DMS 273 (cell line): ENCODE measurements around the gene USP53.
"Not testable (repeated sequence)": the region's sequence is repeated elsewhere in the genome, so short reads cannot be mapped to it uniquely, and the experiment has no call there.

Experiments
- DNase-seq: peaks from one replicate; lab custom pipeline; 2025; ENCODE audit not compliant: unreplicated experiment; lab: John Stamatoyannopoulos, UW

The USP53 gene

DNA sequence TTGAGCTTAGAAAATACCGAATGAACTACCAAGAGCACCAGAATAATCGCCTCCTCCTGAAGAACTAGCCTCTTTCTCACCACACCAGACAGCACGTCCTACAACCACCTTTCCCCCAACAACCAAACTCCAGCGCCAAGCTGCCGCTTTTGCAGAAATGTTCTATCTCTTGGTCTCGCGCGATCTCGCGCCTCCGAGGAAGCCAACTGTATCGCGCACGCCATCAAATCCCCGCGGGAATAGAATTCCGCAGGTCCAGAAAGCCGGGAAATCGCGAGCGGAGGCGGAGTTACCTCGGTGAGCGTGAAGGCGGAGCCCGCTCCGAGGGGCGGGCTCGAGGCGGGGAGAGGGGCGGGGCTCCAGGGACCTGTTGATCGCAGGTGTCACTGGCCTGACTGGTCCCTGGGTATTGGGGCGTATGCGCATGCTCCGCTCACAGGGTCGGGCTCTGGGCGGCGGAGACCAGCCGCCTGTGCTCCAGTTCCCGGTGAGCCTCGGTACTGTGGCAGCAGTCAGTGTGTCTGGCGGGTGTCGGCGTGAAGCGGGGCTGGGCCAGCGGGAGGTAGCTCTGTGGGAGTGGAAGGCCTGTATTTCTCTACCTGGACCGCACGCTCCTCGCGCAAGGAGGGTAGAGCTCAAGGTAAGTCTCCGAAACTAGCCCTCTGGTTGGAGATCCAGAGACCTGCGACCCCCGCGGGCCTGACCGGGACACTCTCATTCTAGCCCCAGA is at the start of gene USP53:
TSS of gene USP53 (plus strand) at position 480 of the 730 bp plus-strand sequence. CDS start 27,047 bp downstream, outside the sequence.
- peak; percentile 98 for DNase-seq

DNA sequence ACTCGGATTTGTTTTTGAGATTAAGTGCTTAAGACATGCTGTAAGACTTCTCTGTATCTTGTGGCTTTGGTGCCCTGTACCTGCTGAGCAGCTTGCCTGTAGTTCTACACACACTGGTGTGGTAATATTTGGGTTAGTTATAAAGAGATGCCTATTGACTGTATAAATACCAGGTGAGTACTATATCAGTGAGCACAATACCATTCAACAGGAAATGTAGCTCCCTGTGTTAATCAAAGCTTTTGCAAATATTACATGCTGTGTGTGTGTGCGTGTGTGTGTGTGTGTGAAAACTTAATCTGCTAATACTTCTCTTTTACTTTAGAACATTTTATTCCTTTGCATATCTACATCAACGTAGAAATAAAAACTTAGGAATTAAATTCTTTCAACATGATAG is 46.7 kb upstream of the USP53 start:
- no peak for DNase-seq

DNA sequence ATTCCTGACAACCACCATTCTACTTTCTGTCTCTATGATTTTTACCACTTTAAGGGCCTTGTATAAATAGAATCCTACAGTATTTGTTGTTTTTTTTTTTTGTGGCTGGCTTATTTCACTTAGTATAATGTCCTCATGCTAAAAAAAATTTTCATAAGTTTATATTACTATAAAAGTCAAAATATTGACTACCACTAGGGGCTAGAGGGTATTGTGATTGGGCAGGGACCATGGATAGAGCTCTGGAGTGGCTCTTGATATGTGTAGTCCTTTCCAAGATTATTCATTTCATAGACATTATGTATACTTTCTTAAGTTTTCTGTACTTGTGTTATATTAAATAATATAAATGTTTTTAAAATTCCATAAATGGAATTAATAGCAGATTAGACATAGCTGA is 42.3 kb upstream of the USP53 start:
- DNase-seq = no peak

DNA sequence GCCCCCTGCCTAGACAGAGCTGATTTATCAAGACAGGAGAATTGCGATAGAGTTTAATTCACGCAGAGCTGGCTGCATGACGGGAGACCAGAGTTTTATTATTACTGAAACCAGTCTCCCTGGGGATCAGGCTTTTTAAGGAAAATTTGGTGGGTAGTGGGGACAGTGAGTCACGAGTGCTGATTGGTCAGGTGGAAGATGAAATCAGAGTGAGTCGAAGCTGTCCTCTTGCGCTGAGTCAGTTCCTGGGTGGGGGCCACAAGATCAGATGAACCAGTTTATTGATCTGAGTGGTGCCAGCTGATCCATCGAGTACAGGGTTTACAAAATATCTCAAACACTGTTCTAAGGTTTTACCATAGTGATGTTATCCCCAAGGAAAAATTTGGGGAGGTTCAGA is 40.3 kb upstream of the USP53 start:
- DNase-seq = no peak

DNA sequence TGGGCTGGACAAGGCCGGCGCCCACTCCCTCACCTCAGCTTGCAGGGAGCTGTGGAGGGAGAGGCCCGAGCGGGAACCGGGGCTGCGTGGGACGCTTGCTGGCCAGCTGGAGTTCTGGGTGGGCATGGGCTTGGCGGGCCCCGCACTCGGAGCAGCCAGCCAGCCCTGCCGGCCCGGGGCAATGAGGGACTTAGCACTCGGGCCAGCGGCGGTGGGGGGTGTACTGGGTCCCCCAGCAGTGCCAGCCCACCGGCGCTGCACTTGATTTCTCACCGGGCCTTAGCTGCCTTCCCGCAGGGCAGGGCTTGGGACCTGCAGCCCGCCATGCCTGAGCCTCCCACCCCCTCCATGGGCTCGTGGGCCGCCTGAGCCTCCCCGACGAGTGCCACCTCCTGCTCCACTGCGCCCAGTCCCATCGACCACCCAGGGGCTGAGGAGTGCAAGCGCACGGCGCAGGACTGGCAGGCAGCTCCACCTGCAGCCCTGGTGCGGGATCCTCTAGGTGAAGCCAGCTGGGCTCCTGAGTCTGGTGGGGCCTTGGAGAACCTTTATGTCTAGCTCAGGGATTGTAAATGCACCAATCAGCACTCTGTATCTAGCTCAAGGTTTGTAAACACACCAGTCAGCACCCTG is 38.7 kb upstream of the USP53 start:
- DNase-seq = not testable (repeated sequence)

DNA sequence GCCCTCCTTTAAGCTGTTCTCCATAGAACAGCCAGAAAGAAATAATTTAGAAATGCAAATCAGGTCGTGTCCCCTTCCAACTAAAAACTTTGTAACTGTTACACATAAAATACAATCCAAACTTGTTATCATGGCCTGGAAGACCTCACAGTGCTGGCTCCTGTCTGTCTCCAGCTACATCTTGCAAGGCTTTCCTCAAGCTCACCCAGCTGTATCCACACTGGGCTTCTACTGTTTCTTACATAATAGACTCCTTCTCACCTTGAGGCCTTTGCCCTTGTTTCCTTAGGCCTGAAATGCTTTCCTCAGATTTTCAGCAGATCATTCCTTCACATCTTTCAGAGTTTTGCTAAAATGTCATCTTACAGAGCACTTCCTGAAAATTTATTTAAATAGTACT is 33.5 kb upstream of the USP53 start:
- no peak for DNase-seq

DNA sequence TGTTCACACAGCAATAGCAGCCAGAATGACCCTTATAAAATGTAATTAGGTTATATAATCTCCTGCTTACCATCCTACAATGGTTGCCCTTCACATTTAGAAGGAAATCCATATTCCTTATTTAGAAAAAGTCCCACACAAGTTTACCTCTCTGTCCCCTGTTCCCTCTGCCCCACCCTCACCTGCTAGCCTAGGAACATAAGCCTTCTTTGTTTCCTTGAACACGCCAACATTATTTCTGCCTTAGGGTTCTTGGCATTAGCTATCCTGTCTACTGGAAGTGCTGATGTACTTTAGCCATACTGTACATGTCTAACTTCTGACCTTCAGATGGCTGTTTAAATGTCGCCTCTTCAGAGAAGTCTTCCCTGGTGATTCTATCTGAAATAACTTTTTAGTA is 28.4 kb upstream of the USP53 start:
- DNase-seq = no peak

DNA sequence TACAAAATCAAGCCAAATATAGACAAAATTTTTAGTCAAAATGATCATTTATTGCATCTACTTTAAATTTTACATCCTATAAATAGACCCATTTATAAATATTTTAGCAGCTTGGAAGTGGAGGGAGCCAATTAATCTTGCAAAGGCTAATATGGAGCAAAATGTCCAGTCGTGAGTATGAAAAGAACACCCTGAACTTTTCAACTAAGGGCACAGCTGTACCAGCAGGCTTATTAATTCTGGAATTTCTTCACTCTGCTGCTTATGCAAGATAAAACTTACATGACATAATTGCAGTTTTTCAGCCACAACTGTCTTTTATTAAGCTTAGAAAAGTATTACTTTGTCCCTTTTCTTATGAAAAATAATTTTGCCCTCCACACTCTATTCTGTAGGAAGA is 22.9 kb upstream of the USP53 start:
- DNase-seq = peak; percentile 23

DNA sequence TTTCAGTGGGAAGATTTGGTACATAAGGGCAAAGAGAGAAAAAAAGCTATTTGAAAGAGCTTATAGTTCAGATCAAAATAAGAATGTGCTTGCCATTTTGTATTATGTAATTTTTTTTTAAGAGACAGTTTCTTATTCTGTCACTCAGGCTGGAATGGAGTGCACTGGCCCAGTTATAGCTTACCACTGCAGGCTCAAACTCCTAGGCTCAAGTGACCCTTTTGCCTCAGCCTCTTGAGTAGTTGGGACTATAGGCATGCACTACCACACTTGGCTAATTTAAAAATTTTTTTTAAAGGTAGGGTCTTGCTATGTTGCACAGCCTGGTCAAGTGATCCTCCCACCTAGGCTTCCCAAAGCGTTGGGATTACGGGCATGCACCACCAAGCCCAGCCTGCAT is 22.2 kb upstream of the USP53 start:
- no peak for DNase-seq

DNA sequence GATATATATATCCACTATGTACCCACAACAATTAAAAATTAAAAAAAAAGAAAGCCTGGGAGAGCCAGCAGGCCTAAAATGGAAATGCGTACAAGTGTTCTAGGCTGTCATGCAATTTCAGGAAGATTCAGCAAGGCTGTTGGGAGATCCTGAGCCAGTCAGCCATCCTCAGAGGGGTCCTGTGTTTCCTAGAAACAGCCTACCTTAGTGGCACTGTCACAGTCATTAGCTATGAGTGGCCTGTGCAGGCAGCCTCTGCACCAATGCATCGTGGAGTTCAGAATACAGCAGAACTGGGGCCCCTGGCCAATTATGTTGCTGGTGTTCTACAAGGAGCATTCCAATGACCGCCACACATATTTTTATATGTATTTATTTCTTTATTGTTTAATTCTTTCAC is 21.0 kb upstream of the USP53 start:
- DNase-seq = no peak

DNA sequence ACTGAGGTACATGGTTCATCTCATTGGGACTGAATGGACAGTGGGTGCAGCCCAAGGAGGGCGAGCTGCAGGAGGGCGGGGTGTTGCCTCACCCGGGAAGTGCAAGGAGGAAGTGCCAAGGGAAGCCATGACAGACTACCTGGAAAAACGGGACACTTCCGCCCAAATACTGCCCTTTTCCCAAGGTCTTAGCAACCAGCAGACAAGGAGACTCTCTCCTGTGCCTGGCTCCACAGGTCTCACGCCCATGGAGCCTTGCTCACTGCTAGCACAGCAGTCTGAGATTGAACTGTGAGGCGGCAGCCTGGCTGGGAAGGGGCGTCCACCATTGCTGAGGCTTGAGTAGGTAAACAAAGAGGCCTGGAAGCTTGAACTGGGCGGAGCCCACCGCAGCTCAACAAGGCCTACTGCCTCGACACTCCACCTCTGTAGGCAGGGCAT is 14.7 kb upstream of the USP53 start:
- no peak for DNase-seq

DNA sequence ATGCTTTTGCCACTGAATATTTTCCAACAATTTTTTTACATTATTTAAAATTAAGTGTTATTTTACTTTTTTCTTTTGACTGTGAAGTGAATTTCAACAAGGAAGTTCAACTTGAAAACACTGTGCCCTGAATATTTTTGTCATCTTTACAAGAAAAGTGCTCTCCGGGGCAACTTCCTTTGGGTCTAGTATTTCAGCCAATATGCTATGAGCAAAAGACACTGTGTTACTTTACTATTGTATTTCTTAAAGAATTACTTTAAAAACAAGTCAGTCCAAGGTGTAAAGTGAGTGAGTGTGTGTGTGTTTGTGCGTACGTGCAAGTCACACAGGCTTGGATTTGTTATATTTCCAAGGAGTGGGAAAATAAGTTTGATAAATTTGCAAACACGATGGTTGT is 7.6 kb upstream of the USP53 start:
- no peak for DNase-seq

DNA sequence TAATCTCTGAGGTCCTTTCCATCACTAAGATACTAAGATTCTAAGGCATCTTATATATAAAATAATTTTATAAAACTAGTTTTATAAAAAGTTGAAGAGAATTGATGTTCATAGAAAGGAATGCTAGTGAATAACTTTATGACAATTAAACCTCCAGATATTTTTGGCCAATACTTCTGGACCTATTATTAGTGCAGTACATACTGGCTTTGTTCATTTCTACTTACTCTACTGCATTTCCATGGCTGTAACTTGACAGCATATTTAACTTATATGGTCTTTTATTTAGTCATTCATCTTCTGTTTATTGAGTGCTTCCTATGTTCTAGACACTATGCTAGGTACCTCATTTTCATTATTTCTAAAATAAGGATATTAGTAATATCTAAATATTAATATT is 6.8 kb upstream of the USP53 start:
- DNase-seq = no peak

DNA sequence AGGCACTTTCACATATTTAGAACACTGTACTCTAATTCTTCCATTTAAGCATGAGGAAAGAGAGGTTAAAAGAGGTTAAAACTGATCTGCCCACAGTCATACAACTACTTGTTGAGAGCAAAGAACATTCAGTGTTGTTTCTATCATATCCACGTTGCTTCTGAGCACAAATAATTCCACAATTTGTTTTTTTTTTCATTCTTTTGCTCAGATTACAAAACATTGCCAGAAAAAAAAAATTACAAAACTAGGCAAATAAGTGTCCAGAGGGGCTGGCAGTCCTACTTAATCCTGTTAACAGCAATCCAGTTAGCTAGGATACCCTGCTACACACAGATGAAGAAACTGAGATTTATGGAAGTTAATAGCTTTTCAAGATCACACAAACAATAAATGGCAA is 6.3 kb upstream of the USP53 start:
- no peak for DNase-seq

DNA sequence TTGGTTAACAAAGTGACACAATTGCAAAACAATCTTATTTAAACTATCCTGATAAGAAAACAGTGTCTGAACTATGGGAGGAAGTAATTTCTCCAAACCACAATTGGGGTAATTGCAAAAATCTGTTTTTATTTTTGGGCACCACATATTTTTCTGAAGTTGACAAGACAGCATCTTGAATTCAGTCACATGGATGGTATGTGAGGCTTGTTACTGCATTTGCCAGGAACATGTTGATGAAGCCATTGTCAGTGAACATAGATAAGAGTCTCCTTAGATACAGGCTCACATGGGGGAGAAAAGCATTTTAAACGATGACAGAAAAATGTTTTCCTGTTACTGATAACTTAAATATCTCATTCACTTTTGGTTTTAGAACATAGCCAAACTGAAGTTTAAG is 5.5 kb upstream of the USP53 start:
- DNase-seq = no peak

DNA sequence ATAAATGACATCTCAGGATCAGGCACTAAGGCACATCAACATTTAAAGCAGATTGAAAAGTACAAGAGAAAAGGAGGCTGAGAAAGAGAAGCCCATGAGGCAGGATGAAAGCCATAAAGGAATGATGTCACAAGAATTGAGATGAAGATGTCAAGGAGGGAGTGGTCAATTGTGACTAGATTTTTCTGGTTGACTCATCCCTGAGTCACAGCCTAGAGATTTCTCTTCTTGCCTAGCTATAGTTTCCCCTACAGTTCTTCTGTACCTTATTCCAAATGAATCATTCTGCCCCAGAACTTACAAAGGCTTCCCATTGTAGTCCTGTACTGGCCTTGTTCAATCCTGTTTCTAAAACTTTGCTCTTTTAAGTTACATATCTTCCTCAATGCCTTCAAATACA is 3.4 kb upstream of the USP53 start:
- DNase-seq = no peak

DNA sequence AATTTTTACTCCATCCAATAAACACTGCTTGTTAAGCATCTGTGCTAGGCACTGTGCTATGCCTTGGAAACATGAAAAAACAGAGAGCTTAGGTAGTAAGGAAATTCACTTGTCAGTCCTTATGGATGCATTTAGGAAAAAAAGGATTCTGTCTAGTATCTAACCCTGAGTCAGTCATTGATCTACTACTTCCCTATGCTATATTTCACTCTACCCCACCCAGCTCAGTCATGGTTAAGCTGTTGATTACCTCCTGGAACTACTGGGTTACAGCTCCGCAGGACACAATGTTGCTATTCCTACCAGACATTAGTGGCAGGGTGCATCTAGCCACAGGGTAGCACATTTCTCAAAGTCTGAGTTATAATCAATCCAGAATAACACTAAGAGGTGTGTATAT is 2.9 kb upstream of the USP53 start:
- no peak for DNase-seq

DNA sequence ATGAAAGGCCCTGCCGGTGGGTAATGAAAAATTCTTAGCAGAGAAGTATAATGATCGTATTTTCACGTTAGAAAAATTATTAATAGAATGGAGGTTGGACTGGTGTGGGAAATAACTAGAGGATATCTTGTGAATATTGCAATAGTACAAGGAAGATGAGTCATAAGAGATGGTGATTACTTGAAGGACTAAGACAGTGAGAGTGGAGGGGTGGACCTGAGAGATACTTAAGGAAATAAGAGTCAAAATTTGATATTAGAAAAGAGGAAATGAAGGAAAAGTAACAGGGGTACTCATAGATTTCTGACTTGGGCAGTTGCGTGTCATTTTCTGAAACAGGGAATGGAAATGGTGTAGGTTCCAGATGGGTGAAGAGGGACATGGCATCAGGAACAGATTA is 1.7 kb upstream of the USP53 start:
- DNase-seq = no peak

DNA sequence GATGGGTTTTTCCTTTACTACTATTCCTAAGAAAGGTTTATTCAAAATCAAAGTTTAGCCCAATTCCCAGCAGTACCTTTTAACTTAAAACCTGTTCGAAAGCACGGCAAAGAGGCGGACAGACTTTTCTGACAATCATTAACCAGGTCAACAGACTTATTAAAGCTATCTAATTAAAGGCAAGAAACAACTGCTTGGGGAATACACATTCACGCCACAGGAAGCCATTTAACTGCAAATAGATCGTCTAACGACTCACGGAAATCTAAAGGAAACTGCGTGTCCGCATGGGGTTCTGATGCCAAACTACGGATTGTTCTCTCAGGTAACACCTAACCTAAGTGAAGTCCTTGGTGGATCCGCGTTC is 663 bp upstream of the USP53 start:
- no peak for DNase-seq

DNA sequence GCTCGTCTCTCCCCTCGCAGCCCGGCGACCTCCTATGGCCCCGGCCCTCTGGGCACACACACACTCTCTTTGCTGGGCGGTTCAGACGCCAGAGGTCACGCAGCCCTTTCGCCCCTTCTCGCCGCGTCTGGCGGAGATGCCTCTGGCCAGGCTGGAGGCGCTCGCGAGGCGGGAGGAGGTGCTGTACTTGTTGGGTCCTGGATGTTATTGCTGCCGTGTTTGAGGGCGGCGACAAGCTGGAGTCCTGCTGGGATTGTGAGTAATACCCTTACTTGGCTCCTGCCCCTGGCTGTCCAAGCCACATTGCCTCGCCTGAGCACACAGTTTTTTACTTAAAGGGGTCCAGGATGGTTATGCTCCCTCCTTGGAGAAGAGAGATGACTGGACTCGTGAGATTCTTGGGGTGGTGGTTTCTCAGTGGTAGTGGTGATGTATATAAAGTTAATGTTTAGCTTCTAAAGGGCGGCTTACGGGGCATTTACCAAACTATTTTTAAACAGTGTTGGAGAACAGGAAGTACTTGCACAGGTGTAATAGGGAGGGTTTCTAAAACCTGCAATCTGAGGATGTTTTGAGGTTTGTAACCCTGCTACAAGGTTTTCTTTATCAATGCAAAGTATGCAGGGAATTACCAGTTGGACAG is 572 bp downstream of the USP53 start:
- DNase-seq = peak; percentile 86

DNA sequence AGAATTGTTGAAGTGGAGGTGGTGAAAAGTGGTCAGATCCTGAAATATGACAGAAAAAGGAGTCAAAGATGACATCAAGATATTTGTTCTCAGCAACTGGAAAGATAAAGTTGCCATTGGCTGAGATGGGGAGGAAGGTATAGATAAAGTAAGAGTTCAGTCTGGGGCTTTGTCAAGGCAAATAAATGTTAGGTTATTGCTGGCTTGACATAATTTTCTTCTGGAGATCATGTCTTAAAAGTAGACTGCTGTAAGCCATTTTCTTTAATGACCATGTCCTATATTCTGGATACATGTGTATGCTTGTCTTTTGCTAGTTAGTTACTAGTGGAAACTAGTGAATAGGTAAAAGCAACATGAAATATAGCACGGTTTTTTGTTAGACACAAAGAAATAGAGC is 5.6 kb downstream of the USP53 start:
- no peak for DNase-seq

DNA sequence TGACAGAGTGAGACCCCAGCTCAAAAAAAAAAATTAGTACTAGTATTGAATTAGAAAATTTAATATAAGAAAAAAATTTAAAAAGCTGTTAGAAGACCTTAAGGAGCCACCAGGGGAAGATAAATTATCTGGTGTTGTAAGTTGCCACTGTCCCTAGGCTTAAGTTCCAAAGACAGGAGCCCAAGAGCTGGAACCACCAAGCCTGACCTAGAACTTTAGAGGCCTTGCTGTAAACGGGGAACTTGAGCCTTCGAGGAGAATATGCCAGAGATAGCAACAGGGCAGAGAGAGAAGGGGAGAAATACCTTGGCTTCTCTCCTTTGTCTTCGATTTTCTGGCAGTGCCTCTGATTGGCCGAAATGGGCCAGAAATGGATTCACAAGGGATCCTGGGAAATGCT is 8.9 kb downstream of the USP53 start:
- no peak for DNase-seq

DNA sequence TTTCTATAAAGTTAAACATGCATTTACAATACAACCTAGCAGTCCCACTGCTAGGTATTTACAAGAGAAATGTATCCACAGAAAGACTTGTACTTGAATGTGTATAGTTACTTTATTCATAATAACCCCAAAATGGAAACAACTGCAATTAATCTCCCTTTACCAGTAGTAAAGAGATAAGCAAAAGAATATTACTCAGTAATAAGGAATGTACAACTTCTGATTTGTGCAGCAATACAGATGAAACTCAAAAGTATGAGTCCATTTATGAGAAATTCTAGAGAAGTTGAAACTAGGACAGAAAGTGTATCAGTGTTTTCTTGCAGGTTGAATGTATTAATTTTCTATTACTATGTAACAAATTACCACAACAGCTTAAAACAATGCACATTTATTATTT is 15.2 kb downstream of the USP53 start:
- DNase-seq = no peak
